ENCODE measurements around the gene RADIL.

The RADIL gene

GRCh38 chr7:4768597-4769569 lies 114.6 kb downstream of the RADIL start:
- no peak for DNase-seq

GRCh38 chr7:4766666-4767519 lies 116.6 kb downstream of the RADIL start:
- no peak for DNase-seq

DNA sequence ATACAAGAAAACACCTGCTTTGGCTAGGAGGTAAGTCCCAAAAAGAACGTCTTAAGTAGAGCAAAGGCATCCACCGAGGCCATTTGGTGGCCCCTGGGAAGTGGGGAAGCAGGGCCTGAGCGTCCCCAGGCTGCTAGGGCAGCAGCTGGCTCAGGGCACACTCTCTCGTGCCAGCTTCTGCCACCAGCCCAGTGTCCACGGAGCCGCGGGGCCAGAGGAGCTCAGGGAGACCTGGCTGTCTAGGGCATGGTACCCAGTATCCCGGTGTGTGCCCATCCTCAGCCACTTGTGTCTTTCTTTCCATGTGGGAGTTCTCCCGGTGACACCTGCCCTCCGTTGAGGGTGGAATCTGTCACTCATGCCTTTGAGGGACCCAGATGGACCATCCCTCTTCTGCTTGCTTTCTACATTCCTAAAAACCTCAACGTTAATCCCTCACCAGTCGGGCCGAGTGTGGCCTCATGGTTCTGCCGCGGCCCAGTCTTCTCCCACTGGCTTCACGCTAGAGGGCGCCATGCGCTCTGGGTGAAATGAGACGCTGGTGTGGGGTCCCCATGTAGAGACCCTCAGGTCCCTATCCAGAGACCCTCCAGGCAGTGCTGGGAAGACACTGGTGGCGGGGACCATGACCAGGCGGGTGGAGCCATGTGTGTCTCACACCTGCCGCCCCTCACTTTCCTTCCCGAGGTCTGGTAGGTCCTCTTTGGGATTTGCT lies 117.6 kb downstream of the RADIL start:
- DNase-seq: no peak

DNA sequence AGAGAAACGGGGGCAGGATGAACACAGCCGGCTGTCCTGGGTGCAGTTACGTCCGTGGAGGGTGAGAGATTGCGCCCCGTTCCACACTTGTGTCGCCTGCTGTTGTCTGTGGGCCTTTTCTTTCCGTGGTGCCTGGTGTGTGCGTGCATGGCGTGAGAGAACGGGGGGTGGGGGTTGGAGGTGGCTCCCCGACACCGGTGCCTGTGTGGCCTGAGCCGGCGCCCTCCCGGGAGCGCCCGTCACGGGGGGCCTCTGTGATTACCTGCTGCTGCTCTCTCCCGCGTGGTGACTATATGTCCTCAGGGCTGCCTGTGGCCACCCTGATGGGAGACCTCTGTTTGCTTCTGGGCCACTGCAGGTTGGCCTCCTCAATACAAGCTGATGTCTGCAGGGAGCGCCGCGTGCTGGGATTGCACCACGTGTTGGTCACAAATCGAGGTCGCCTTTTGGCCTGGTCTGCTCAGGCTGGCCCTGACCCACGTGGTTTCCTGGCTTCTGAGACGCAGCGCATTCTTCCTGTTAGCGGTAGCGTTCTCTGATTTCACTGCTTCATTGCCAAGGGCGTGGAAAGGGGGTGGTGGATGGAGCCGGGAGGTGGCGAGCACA lies 119.0 kb downstream of the RADIL start:
- DNase-seq: no peak

DNA sequence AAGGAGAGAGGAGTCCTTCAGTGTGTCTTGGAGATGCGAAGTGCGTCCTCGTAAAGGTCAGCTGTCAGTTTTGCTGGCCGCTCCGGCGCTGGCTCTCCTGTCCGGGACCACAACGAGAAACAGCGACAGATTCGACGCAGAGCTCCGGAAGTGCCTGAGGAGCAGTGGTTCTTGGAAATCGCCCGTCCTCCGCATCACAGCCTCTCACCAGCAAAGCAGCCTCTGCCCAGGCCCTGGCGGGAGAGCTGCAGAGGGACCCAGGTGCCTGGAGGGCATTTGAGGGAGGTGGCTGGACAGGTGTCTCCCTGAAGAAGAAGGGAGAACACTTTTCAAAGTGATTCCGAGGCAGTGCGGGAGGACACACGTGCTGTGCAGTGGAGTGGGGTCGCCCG lies 119.7 kb downstream of the RADIL start:
- DNase-seq: no peak

DNA sequence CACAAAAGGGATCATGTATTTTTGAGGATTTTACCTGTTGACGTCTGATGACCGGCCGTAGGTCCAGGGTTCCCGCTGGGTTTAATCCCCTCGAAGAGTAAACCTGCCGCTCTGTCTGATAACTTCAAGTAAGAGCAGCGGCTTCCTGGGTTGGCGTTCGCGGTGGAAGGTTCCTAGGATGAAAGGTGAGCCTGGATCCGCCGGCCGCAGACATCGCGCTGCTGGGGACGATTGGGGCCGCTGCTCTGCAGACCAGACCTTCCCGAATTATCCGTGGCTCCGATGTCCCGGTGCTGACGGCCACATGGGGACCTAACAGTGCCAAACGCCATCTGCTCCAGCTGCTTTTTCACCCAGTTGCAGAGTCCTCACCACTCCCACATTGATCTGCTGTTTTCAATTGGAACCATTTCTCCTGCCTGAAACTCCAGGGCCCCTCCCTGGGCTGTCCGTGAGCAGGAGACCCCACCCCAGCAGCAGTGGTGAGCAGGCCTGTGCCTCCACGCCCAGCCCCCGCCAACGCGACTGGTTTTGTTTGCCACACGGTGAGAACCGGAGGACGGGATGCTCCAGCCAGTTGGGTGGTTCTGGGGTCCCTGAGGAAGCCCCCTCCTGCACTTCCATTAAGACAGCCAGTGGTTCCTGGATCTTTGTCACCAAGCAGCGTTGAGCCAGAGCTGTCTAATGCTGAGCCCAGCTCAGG lies 120.3 kb downstream of the RADIL start:
- no peak for DNase-seq

DNA sequence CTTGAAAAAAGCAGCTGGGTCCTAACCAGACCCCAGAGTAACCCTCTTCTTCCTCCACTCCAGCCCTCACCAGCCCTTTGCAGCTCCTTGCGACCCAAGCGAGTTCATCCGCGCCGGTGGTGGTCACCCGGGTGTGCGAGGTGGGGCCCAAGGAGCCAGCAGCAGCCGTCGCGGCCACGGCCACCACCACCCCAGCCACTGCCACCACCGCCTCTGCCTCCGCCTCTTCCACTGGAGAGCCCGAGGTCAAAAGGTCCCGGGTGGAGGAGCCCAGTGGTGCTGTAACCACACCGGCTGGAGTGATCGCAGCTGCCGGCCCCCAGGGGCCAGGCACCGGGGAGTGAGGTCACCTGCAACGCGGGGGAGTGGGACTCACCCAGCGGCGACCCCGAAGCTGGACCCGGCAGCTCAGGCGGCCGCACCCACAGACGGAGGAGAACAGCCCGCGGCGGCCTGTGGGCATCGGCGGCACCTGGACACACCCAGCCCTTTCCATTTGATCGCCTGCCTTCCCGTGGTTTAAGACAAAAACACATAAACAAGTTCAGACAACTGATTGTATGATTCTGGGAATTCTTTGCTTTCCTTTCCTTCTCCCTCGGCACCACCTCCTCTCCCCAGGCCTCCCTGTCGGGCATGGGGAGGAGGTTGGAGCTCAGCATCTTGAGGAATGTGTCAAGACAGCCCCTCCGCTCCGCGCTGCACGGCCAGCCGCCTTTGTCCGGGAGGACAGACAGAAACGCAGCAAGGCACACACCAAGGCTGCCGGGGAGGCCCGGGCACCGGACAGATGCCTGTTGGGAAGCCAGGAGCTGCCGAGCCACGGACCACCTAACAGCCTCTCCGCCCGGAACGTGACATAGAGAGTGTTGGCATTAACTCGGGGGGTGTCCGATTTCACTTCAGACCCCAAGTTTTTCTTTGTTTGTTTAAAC lies 121.1 kb downstream of the RADIL start:
- DNase-seq: no peak

GRCh38 chr7:4760952-4761351 lies 122.6 kb downstream of the RADIL start:
- no peak for DNase-seq

GRCh38 chr7:4759211-4759610 lies 124.3 kb downstream of the RADIL start:
- no peak for DNase-seq

DNA sequence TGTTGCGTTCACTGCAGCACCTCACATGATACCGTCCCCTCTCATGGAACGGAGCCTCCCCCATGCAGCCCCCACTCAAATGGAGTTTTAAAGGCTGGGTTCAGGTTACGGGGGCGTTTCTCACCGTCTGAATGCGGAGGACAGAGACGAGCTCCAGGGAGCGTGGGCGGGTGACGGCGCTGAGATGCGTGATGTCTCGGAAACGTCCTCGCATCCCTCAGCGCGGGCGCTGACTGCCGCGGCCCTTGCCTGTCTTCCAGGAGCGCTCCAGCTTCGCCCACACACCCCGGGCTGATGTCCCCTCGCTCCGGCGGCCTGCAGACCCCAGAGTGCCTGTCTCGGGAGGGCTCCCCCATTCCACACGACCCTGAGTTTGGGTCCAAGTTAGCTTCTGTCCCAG lies 124.7 kb downstream of the RADIL start:
- DNase-seq: no peak

GRCh38 chr7:4758111-4758510 lies 125.4 kb downstream of the RADIL start:
- DNase-seq: no peak

GRCh38 chr7:4755045-4755444 lies 128.5 kb downstream of the RADIL start:
- DNase-seq: no peak

DNA sequence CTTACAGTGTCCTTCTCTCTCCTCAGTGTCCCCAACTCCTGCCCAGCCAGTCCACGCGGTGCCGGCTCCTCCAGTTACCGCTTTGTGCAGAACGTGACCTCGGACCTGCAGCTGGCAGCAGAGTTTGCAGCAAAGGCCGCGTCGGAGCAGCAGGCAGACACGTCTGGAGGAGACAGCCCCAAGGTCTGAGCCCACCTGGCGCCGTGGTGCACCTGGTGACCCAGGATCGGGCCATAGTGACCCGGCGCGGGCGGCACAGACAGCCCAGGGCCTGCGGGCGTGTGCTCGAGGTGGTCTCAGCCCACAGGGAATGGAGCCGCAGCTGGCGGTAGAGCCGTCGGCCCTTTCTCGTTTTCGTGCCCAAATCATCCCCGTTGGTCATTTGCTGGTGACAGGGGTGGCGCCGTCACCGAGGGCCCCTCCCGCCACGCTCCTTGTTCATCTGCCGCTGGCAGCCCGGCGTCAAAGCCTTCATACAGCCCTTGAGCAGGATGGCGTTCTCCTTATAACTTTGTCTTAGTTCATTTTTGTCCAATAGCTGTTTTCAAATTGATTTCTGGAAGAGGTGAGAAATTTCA lies 129.0 kb downstream of the RADIL start:
- DNase-seq: no peak

DNA sequence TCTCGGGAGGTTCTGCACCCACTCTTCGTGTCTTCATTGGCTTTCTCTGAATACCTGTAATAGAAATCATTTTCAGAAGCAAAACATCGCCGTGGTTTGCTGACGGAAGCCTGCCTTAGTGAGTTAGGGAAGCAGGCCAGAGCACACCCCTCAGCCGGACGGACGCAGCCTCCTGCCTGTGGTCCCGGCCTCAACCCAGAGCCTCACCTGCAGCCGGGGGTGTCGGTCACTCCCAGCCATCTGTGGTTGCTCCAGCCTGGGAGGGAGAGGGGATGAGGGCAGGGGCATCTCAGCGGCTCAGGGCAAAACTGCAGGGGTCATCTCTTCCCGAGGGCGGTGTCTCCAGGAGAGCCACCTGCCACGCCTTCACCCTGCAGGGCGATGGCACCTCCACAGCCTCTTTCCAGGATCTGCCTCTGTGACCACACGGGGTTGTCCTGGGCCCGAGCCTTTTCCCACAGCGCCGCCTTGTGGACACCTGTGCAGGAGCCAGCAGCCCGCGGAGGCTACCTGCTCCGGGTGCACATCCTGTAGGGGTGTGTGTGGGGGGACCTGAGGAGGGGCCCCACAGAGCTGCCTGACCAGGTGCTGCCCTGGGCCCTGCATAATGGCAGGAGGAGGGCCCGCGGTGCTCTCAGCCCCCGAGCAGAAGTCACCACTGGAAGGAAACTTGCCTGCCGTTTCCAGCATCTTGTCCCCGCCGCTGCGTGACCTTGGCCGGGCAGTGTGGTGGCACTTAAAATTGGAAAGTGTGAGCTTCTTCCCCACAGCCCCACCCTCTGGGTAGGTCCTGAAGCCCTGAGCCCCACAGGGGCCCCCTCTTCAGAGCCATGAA lies 129.7 kb downstream of the RADIL start:
- no peak for DNase-seq

GRCh38 chr7:4751398-4751947 lies 132.0 kb downstream of the RADIL start:
- DNase-seq: no peak

DNA sequence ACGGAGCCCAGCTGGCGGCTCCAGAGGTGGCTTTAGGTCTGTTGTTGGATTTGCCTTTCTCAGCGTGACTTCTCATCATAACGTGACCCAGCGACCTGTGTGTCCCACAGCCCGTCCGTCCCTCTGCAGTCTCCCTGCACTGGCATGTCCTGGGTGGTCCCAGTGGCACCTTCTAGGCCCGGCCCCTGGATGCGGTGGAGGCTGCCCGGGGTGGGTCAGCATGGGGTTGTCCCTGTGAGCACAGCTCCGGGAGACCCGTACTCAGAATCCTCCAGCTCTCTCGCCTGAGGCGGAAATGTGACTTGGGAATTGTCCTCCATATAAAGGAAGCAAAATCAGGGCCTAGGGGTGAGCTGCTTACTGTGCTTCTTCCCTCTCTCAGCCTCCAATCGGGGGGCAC lies 133.7 kb downstream of the RADIL start:
- DNase-seq: no peak

GRCh38 chr7:4749363-4749762 lies 134.2 kb downstream of the RADIL start:
- no peak for DNase-seq
